GM19455 (cell line): ENCODE measurements around the gene LRBA.

Experiments used
- ATAC-seq: cut with Tn5 transposase; IDR thresholded peaks from one replicate; pipeline ENCODE4 v1.9.1; 2021; ENCODE audit not compliant: unreplicated experiment

The LRBA gene

GRCh38 chr4:150345207-150345744 lies 669.8 kb downstream of the LRBA start:
- ATAC-seq = no peak

DNA sequence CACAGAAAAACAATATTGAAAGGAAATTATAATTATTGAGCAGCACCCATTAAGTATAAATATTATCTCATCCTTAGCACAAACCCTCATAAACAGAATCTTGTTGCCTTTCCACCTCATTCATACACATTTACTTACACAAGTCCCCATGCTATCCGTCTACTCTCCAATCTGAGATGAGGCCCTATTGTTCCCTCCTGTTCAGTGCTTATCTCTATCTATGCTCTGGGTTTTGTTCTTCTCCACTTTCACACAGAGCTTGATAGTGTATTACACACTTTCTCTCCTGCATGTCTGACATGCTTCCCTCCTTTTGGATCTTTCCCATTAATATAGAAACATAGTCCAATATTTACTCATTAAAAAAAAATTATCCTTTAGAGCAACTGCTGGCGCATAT lies 671.3 kb downstream of the LRBA start:
- no peak for ATAC-seq

- no peak for ATAC-seq
Measured at GRCh38 chr4:150342945-150343344, 672.1 kb downstream of the LRBA start.

- ATAC-seq = no peak
Measured at GRCh38 chr4:150337734-150338133, 677.4 kb downstream of the LRBA start.

DNA sequence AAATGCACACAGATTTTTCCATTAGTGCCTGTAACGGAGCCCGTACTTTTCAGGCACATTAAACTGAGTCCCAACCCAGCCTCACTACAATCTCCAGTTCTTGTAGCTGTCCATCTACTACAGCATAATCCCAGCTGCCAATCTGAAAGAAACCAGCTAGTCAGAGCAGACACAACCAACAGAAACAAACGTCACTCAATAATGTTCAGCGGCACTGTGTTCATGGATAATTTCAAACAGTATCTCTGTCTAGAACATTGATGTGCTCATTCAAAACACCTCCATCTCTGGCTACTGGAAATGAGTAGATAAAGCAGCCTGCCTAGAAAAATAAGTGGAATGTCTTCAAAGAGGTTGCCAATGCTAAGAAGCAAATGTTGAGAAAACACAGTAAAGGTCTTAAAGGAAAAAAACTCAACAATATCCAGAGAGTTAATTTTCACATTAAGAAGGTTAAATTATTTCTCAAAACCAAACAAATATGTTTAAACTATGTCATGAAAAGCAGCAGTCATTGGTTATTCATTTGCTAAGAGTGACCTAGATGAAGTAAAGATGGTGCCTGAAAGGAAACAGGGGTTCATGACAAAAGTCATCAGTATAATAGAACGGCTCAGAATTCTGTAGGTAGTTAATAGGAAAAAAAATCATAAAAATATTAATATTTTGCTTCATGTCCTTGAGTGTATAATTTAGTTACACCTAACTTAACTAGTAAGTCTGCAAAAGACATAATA lies 678.2 kb downstream of the LRBA start:
- ATAC-seq = no peak

DNA sequence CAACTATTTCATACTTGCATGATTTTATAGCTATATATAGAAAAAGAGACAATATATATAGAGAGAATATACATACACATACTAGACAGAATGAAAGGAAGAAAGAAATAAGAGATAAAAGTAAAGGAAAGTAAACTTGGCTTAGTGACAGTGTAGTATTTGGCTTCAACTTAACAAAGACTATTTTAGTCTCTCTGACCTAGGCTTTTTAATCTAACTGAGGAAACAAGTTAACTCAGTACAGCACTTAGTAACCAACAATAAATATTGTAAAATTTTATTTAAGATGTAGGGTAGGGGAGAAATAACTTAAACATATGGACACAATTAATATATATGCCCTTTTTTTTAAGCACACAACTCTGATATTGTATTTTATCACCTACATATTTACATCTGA lies 682.1 kb downstream of the LRBA start:
- no peak for ATAC-seq

GRCh38 chr4:150332086-150332485 lies 683.0 kb downstream of the LRBA start:
- ATAC-seq = no peak

GRCh38 chr4:150329373-150329772 lies 685.7 kb downstream of the LRBA start:
- ATAC-seq = no peak

- no peak for ATAC-seq
Measured at GRCh38 chr4:150328496-150328895, 686.6 kb downstream of the LRBA start.

DNA sequence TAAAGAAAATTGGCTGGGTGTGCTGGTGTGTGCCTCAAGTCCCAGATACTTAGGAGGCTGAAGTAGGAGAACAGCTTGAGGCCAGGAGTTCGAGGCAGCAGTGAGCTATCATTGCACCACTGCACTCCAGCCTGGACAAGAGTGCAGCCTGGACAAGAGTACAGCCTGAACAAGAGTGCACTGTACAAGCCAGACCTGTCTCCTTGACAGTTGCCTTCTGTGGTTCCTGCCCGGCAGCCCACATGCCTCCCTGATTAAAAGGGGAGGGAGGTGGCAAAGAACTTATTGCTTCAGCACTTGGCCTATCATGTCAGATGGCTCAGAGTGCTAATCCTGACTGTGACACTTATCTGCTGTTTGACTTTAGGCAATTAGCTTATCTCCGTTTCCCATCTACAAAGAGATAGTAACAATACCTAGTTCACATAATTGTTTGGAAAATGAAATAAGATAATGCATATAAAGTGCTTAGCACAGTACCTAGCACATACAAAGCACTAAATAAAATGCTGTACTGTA lies 687.8 kb downstream of the LRBA start:
- no peak for ATAC-seq

DNA sequence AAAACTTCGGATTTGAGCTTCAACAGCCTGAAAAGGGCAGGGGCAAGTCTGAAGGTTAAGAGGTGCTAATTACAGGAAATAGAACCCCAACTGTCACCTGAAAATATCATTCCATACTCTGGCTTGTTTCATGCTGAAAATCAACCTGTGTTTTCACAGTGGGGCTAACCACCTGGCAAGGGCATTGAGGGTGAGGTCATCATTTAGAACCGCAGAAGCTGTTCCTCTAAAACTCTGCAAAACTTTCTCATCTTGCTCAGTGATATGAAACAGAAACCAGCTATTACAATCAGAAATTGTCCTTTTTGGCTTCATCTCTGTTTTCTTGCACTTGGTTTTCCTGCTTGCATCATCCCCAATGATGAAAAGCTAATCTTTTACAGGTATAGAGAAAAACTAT lies 689.2 kb downstream of the LRBA start:
- no peak for ATAC-seq

DNA sequence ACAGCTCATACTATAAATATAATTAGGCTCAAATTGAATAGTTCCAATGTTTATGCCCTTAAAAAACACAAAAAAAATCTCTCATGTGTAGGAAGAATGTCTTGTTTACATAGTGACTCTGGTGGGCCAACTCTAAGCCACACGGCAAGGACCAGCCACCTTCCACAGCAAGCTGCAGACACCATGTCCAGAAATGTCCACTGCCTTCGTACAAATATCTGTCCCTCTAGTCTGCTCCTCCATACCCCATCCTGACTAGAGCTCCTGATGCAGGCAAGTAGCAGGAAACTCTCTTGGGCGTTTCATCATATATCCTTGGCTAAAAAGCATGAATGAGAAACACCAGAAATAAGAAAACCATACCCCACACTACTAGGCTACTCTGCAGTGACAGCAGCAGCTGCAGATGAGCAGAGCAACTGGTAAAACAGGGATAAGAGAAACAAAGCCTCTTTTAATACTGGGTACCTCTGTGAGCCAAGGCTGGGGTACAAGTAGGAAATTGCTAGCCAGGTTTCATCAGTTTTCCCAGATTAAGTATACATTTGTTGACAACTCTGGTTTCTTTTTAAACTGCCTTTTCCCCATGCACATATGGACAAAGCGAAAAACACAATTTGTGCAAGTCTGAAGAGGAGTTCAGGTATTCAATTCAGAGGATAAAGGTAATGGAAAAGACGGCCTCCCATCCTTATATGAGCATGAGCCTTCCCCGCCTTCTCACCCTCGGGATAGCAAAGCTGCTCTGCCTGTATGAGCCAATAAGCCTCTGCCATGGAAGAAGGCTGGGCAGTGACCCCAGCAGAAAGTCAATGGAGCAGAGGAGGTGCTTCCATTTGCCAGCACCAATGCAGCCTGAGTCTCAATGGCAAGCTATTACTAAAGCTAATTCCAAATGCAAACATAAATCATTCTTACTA lies 691.4 kb downstream of the LRBA start:
- no peak for ATAC-seq

DNA sequence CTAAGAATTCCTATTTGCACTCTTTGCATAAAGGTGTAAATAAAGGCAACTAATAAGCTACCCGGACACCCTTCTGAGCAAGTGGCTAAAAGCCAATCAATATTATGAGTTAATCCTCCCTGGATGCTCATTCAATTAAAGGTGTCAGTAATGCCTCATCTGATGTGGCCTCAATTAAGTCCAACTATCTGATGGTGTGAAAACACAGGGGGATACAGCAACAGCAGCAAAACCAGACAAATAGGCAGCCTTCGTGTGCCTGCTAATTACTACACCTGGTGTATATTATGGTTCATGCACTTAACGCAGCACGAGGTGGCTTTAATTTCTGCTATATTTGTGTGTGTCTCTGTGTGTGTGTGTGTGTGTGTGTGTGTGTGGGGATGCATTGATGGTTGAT lies 692.4 kb downstream of the LRBA start:
- no peak for ATAC-seq

- no peak for ATAC-seq
Measured at GRCh38 chr4:150321113-150321512, 694.0 kb downstream of the LRBA start.

GRCh38 chr4:150318971-150319370 lies 696.1 kb downstream of the LRBA start:
- ATAC-seq = no peak

- ATAC-seq = no peak
Measured at GRCh38 chr4:150318527-150318926, 696.6 kb downstream of the LRBA start.

DNA sequence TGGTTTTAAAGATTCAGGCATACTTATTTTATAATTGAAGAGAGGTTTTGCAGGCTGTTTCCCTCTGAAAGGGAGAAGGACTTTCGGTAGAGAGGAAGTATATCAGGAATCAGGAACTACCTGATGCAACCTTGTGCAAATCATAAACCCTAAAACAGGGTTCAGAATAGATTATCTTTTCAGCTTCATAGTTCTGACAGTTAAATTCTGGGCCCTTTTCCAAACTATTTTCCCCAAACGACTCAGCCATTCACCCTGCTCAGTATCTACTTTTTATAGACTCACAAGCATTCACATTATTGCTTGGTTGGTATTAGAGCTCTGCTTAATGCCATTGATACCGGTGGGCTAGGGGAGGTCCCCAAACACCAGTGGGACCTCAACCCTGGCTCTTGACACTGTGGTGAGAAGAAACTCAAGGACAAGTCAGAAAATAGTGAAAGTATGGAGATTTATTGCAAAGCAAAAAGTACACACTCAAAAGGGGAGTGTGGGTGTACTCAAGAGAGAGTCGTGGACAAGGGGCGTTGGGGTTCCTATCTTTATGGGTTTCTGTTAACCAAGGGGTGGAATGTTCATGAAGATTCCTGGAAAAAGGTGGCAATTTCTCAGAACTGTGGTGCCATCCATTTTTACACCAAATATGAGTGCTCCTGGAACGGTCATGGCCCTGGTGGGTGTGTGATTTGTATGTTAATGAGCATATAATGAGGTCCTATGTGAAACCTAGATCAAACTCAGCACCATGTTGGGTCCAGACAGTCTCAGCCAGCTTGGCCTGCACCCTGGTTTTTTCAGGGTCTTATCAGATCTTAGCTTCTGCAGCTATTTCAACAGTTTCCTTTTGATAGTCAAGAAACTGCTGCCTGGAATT lies 698.5 kb downstream of the LRBA start:
- ATAC-seq = no peak

- ATAC-seq = no peak
Measured at GRCh38 chr4:150315691-150316090, 699.4 kb downstream of the LRBA start.

GRCh38 chr4:150315175-150315574 lies 699.9 kb downstream of the LRBA start:
- no peak for ATAC-seq

- ATAC-seq = no peak
Measured at GRCh38 chr4:150314031-150314430, 701.1 kb downstream of the LRBA start.
